Fibroblast of mammary gland (primary cell): ENCODE measurements around the gene DCAF5.

Source experiments
- DNase-seq: peaks from one replicate; pipeline ENCODE4 v3.0.0-alpha.2; 2010; ENCODE audit warnings: low read depth
- H3K4me3 ChIP-seq: 2 replicates; pipeline ENCODE4 v1.5.1; 2011; ENCODE audit warnings: low read depth, mild to moderate bottlenecking, low read length, moderate library complexity; ENCODE audit not compliant: control insufficient read depth
- TF ChIP-seq, protein P1 (sequence below): conservative IDR thresholded peaks from 2 replicates; pipeline ENCODE4 v1.5.1; 2011; ENCODE audit warnings: low read depth, low read length, inconsistent platforms; ENCODE audit not compliant: control insufficient read depth, insufficient read depth

DCAF5 gene

DNA sequence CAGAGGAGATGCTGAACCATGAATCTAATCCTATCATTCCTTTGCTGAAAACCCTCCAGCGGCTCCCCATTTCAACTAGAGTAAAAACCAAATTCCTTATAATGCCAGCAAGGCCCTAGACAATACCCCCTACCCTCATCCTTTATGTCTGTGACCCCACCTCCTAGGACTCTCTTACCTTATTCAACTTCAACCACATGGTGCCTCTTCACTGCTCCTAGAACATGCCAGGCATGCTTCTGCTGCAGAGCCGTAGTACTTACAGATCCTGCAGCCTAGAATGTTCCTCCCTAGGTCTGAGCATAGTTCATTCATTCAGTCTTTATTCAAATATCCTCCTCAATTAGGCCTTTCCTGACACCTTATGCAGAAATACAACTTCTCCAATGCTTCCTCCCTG lies 54.9 kb downstream of the DCAF5 start:
- TF ChIP-seq, protein P1, sequence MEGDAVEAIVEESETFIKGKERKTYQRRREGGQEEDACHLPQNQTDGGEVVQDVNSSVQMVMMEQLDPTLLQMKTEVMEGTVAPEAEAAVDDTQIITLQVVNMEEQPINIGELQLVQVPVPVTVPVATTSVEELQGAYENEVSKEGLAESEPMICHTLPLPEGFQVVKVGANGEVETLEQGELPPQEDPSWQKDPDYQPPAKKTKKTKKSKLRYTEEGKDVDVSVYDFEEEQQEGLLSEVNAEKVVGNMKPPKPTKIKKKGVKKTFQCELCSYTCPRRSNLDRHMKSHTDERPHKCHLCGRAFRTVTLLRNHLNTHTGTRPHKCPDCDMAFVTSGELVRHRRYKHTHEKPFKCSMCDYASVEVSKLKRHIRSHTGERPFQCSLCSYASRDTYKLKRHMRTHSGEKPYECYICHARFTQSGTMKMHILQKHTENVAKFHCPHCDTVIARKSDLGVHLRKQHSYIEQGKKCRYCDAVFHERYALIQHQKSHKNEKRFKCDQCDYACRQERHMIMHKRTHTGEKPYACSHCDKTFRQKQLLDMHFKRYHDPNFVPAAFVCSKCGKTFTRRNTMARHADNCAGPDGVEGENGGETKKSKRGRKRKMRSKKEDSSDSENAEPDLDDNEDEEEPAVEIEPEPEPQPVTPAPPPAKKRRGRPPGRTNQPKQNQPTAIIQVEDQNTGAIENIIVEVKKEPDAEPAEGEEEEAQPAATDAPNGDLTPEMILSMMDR: no peak
- DNase-seq: no peak
- H3K4me3 ChIP-seq: no peak overlapping the region

DNA sequence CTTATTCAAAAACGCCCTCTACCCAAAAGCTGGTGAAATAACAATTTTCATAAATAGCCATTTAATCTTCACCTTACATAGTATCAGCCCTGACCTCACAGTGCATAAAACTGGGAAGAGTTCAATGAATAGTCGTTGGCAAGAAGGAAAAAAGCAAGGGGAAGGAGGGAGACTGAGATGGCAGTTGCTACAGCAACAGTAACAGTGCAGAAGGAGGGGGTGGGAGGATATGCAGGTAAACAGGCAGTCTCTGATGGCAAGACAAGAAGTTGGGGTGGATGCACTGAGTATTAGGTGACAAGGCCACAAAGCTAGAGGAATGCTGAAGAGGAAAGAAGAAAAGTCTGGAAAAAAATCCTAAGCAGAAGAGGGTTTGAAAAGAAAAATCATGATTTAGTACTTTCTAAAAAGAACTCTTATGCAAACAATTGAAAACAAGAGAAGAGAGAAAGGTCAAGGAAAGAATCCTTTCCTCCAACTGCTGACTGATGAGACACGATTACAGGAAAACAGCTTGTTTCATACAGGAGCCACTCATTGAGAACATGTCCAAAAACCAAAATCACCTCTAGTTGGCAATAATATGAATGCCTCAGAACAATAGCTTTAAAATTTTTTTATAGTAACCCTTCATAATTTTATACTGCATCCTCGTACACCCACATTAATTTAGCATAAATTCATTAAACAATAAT lies 56.0 kb downstream of the DCAF5 start:
- TF ChIP-seq, protein P1: no peak
- peak; percentile 21 for DNase-seq
- H3K4me3 ChIP-seq: no peak overlapping the region

DNA sequence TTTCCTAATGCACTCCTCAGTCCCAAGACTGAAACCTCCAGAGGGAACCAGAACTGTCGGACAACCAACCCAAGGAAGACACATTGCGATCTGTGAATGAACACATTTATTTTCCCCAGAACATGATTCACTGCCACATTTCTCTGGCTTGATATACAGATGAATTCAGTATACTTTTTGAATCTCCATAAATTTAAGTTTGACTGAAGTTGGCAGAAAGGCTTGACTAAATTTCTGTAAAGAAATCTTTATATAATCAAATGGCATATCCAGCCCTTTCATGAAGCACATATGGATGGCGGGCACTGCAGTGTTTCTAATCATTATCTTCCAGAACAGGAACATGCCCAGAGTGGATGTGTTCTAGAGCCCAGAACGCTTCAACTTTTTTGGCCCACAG lies 56.7 kb downstream of the DCAF5 start:
- TF ChIP-seq, protein P1: no peak
- no peak for DNase-seq
- H3K4me3 ChIP-seq: no peak overlapping the region

DNA sequence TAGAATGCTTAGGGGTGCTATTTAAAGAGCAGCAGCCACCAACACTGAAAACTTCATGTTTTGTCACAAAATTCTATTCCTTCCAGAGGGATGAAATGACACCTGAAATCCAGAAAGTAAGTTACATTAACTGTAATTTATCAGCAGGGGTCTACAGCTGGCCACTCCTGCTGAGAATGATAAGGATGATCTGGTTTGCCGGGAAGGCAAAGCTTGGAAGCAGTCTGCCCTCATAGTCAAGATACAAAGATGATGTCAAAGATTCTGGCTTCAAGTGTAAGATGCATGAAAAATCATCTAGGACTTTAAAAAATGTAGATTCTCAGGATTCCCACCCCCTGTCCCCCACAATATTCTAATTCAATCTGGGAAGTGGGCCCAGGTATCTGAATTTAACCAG lies 58.4 kb downstream of the DCAF5 start:
- no peak for DNase-seq
- H3K4me3 ChIP-seq: no peak overlapping the region
- TF ChIP-seq, protein P1: no peak

DNA sequence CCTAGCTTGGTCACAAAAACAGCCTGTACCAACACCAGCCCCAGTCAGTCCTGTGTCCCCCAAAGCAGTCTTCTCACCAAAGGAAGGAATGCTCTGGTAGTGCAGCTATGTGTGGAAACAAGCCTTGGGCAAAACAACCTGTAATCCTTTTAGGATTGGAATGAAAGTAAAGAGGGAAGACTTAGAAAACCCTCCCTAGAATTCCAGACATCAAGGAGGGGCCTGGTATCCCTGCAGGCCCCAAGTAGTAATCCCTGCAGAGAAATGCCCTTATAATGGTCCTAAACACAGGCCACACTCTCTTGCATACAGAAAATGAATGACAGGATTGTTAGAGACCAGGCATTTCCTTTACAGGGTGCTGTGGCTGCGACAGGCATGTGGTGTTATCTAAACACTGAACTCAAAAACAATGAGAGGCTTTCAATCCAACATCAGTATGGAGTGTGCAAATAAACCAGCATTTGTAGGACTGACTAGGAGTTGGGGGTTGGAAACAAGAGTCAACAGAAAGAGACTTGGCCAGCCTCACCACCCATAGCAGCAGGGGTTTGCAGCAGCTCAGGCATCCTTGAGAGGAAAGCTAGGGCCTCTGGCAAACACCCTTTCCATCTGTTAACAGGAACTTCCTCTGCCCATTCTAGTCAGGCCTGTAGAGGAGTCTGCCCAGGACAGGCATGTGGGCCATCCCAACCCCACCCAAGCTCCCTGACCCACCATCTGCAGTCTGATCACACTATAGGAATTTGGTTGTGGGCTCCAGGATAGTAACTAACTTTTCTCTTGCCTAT lies 59.1 kb downstream of the DCAF5 start:
- TF ChIP-seq, protein P1: no peak
- H3K4me3 ChIP-seq: no peak overlapping the region
- peak; percentile 37 for DNase-seq

DNA sequence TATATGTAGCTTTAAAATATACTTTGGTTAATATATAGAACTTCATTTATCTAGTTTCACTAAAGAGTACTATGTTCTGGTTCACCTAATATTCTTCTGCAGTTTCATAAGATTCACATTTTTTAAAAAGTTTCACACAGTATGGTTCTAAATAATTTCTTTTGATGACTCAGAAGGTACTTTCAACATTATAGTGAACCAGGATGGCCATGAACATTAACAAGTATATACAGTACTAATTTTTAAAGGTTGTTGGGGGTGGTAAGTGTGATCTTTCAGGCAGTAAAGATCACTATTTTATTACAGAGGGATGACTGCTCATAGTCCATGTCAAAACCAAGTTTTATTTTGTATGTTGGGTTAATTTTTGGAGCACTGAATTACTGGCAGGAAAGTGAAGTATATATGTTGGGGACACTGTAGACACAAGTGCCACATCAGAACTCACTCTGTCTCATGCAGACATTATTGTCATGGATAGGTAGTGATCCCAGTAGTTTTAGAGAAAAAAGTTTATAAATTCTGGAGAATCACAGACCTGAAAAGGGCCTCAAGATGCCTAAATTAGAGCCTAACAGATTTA lies 60.0 kb downstream of the DCAF5 start:
- TF ChIP-seq, protein P1: no peak

More for the DNA sequence above, 60.0 kb downstream of the DCAF5 start:
- H3K4me3 ChIP-seq: no peak overlapping the region
- no peak for DNase-seq
